WTC11 (cell line): ENCODE data around the gene TCF7L1. TPM values are rescaled to one million over a fixed set of nuclear protein-coding genes. Genes with fewer than 3 reads are reported as not detected.
A peak's percentile ranks its signal among the peaks of the same experiment; 100 is the strongest.

Source experiments
- ATAC-seq: fragments of 200-7000 bp; cut with Tn5 transposase; 2 replicates; pipeline ENCODE4 v1.10.0; 2021; ENCODE audit warnings: mild to moderate bottlenecking, moderate library complexity
- CTCF ChIA-PET: fragments of 300-600 bp; sonication (Branson Sonifier 250); formaldehyde crosslinking; loops from one replicate; lab custom pipeline; 2021; ENCODE audit warnings: antibody characterized with exemption; lab: Charles Lee
- POLR2A ChIA-PET: fragments of 350-600 bp; sonication (Branson Sonifier 250); formaldehyde crosslinking; loops from one replicate; lab custom pipeline; 2021; ENCODE audit warnings: antibody characterized with exemption; lab: Charles Lee
- DNase-seq: peaks from one replicate; pipeline ENCODE4 v3.0.0; 2021; ENCODE audit warnings: low spot score
- H3K27ac Mint-ChIP-seq: 2 replicates; pipeline ENCODE4 v1.8.0; 2021; ENCODE audit warnings: mixed read lengths
- H3K27me3 Mint-ChIP-seq: 2 replicates; pipeline ENCODE4 v1.8.0; 2021; ENCODE audit warnings: low read depth, mild to moderate bottlenecking, moderate library complexity, mixed read lengths
- H3K36me3 Mint-ChIP-seq: 2 replicates; pipeline ENCODE4 v1.8.0; 2021; ENCODE audit warnings: mixed read lengths
- H3K4me1 Mint-ChIP-seq: 2 replicates; pipeline ENCODE4 v1.8.0; 2022; ENCODE audit warnings: mixed read lengths
- H3K4me3 Mint-ChIP-seq: 2 replicates; pipeline ENCODE4 v1.8.0; 2021; ENCODE audit warnings: mild to moderate bottlenecking, moderate library complexity, mixed read lengths
- H3K9me3 Mint-ChIP-seq: 2 replicates; pipeline ENCODE4 v1.8.0; 2021; ENCODE audit warnings: mixed read lengths
- AFF4 ChIP-seq: sonication (generic); formaldehyde crosslinking; IDR thresholded peaks from 2 replicates; pipeline ENCODE4 v1.8.1; 2023; ENCODE audit warnings: mild to moderate bottlenecking, missing genetic modification reagents, borderline replicate concordance
- ATF6 ChIP-seq: sonication (generic); formaldehyde crosslinking; IDR thresholded peaks from 2 replicates; pipeline ENCODE4 v1.8.1; 2023; ENCODE audit warnings: mild to moderate bottlenecking, missing genetic modification reagents
- CBFB ChIP-seq: sonication (generic); formaldehyde crosslinking; IDR thresholded peaks from 2 replicates; pipeline ENCODE4 v1.8.1; 2022; ENCODE audit warnings: mild to moderate bottlenecking, low read depth, missing genetic modification reagents
- CREM ChIP-seq: sonication (generic); formaldehyde crosslinking; IDR thresholded peaks from 2 replicates; pipeline ENCODE4 v1.8.1; 2022; ENCODE audit warnings: mild to moderate bottlenecking, missing genetic modification reagents, moderate library complexity
- E2F4 ChIP-seq: sonication (generic); formaldehyde crosslinking; IDR thresholded peaks from 2 replicates; pipeline ENCODE4 v1.8.1; 2022; ENCODE audit warnings: low read depth, mild to moderate bottlenecking, moderate library complexity, missing genetic modification reagents, borderline replicate concordance
- FOXJ3 ChIP-seq: sonication (generic); formaldehyde crosslinking; IDR thresholded peaks from 2 replicates; pipeline ENCODE4 v1.9.0; 2021; ENCODE audit warnings: missing genetic modification reagents, mild to moderate bottlenecking, borderline replicate concordance
- FOXP4 ChIP-seq: sonication (generic); formaldehyde crosslinking; IDR thresholded peaks from 2 replicates; pipeline ENCODE4 v1.8.0; 2022; ENCODE audit warnings: mild to moderate bottlenecking, missing genetic modification reagents
- JUN ChIP-seq: sonication (generic); formaldehyde crosslinking; IDR thresholded peaks from 2 replicates; pipeline ENCODE4 v1.8.0; 2023; ENCODE audit warnings: mild to moderate bottlenecking, missing genetic modification reagents
- KAT7 ChIP-seq: sonication (generic); formaldehyde crosslinking; IDR thresholded peaks from 2 replicates; pipeline ENCODE4 v1.8.1; 2023; ENCODE audit warnings: missing genetic modification reagents, mild to moderate bottlenecking, borderline replicate concordance
- MLX ChIP-seq: sonication (generic); formaldehyde crosslinking; IDR thresholded peaks from 2 replicates; pipeline ENCODE4 v1.8.1; 2023; ENCODE audit warnings: mild to moderate bottlenecking, missing genetic modification reagents, moderate library complexity
- MXD4 ChIP-seq: fragments of 250-450 bp; sonication (Bioruptor Pico); IDR thresholded peaks from 2 replicates; pipeline ENCODE4 v1.8.0; 2021; ENCODE audit warnings: mild to moderate bottlenecking, moderate library complexity, borderline replicate concordance
- NR1H2 ChIP-seq: sonication (generic); formaldehyde crosslinking; IDR thresholded peaks from 2 replicates; pipeline ENCODE4 v1.9.0; 2021; ENCODE audit warnings: mild to moderate bottlenecking, moderate library complexity, missing genetic modification reagents
- TP53 ChIP-seq: sonication (generic); formaldehyde crosslinking; IDR thresholded peaks from 2 replicates; pipeline ENCODE4 v1.8.1; 2023; ENCODE audit warnings: mild to moderate bottlenecking, missing genetic modification reagents
- ZMAT4 ChIP-seq: fragments of 250-450 bp; sonication (Bioruptor Pico); IDR thresholded peaks from 2 replicates; pipeline ENCODE4 v1.9.0; 2021; ENCODE audit warnings: mild to moderate bottlenecking
- ZNF232 ChIP-seq: sonication (generic); formaldehyde crosslinking; IDR thresholded peaks from 2 replicates; pipeline ENCODE4 v1.8.0; 2022; ENCODE audit warnings: mild to moderate bottlenecking, missing genetic modification reagents
- ZNF512 ChIP-seq: sonication (generic); formaldehyde crosslinking; IDR thresholded peaks from 2 replicates; pipeline ENCODE4 v1.8.1; 2022; ENCODE audit warnings: missing genetic modification reagents, borderline replicate concordance
- total RNA-seq: library from RNA; stranded (reverse); gene quantifications from 3 replicates; pipeline ENCODE4 v1.2.3, GENCODE V29; 2021
- TF ChIP-seq, protein P1 (sequence below): fragments of 200-600 bp; IDR thresholded peaks from 2 replicates; pipeline ENCODE4 v1.8.0; 2022; ENCODE audit warnings: antibody characterized with exemption

Gene TCF7L1
- total RNA-seq, 1 experiment from 2014 or later, result 104 TPM

- Mint-ChIP-seq H3K36me3 (no peaks in the 10 kb centered on the region), H3K4me1 (peaks cover 21% of the 10 kb centered on the region), H3K27ac (0 out of 2 replicates have a peak overlapping the region, but pooled peaks have one; percentile 12), H3K9me3 (no peaks in the 10 kb centered on the region), H3K27me3 (no peaks in the 10 kb centered on the region), H3K4me3 (no peak overlapping the region)
- TF ChIP-seq FOXJ3 (CRISPR knock-in tag) (no peak), JUN (CRISPR knock-in tag) (no peak), ZNF232 (CRISPR knock-in tag) (no peak), MLX (CRISPR knock-in tag) (no peak), KAT7 (CRISPR knock-in tag) (no peak)
- TF ChIP-seq, protein P1, sequence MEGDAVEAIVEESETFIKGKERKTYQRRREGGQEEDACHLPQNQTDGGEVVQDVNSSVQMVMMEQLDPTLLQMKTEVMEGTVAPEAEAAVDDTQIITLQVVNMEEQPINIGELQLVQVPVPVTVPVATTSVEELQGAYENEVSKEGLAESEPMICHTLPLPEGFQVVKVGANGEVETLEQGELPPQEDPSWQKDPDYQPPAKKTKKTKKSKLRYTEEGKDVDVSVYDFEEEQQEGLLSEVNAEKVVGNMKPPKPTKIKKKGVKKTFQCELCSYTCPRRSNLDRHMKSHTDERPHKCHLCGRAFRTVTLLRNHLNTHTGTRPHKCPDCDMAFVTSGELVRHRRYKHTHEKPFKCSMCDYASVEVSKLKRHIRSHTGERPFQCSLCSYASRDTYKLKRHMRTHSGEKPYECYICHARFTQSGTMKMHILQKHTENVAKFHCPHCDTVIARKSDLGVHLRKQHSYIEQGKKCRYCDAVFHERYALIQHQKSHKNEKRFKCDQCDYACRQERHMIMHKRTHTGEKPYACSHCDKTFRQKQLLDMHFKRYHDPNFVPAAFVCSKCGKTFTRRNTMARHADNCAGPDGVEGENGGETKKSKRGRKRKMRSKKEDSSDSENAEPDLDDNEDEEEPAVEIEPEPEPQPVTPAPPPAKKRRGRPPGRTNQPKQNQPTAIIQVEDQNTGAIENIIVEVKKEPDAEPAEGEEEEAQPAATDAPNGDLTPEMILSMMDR, result no peak
- DNase-seq (no peak), ATAC-seq (no peak)
- ChIA-PET POLR2A (no interaction called here), CTCF (interaction anchor here (2.0 to 4.0 kb wide), 2 partner anchors 14 to 101 kb away, joined by 6 to 22 read pairs; no protein-coding TSS in a partner anchor)
Observed at GRCh38 chr2:85199698-85200097, 66.5 kb downstream of the TCF7L1 start.

- Mint-ChIP-seq H3K36me3 (no peaks in the 10 kb centered on the region), H3K4me1 (peaks cover 61% of the 10 kb centered on the region), H3K27ac (peak overlapping the region; percentile 31; the same call in 1 of the 2 replicates), H3K9me3 (no peaks in the 10 kb centered on the region), H3K4me3 (no peak overlapping the region), H3K27me3 (no peaks in the 10 kb centered on the region)
- CTCF ChIA-PET, result interaction anchor here (1.2 kb wide), 1 partner anchor 24 kb away, joined by 4 read pairs; no protein-coding TSS in a partner anchor
- DNase-seq (no peak), ATAC-seq (no peak)
- POLR2A ChIA-PET, result no interaction called here
- TF ChIP-seq E2F4 (CRISPR knock-in tag), result no peak
- TF ChIP-seq CREM, result no peak
- no peak for TF ChIP-seq AFF4 (CRISPR knock-in tag)
- TF ChIP-seq MXD4 (CRISPR knock-in tag), result no peak
- no peak for TF ChIP-seq TP53
- TF ChIP-seq, protein P1, result no peak
- TF ChIP-seq NR1H2 (CRISPR knock-in tag), result no peak
- TF ChIP-seq FOXP4 (CRISPR knock-in tag), result no peak
- no peak for TF ChIP-seq KAT7 (CRISPR knock-in tag)
- no peak for TF ChIP-seq ATF6 (CRISPR knock-in tag)
- no peak for TF ChIP-seq ZNF512 (CRISPR knock-in tag)
- TF ChIP-seq ZNF232 (CRISPR knock-in tag), result no peak
- TF ChIP-seq ZMAT4 (CRISPR knock-in tag), result no peak
- no peak for TF ChIP-seq CBFB
Observed at GRCh38 chr2:85209887-85210286, 76.7 kb downstream of the TCF7L1 start.
